Thyroid gland (tissue), 4 donors: ENCODE measurements around the gene PSMG1.

Source experiments
- POLR2A ChIP-seq, 2 donors: fragments of 450-650 bp; IDR thresholded peaks; one replicate each; pipeline ENCODE4 v1.6.1; 2017; ENCODE audit warnings: antibody characterized with exemption in 2 of 2, mild to moderate bottlenecking in 2 of 2, moderate library complexity in 1 of 2
- TF ChIP-seq, protein P1 (sequence below), 6 experiments: fragments of 200-600 bp in 3 of 6; fragments of 450-650 bp in 3 of 6; sonication (generic) in 3 of 6; IDR thresholded peaks; one replicate each; pipeline ENCODE4 v1.5.1; 2016 to 2019; ENCODE audit warnings: antibody characterized with exemption in 6 of 6, mild to moderate bottlenecking in 2 of 6, inconsistent platforms in 1 of 6, moderate library complexity in 1 of 6

DNA sequence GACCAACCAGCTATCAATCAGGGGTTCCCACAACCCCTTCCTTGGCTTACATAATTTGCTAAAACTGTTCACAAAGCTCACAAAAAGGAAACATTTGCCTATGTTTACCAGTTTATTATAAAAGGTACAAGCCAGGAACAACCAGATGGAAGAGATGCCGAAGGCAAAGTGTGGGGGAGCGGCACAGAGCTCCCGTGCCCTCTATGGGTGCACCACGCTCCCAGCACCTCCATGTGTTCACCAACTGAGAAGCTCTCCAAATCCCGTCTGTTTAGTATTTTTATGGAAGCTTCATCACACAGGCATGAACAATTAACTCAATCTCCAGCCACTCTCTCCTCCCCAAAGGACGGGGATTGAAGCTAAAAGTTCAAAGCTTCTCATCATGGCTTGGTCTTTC, 32.9 kb downstream of the PSMG1 start:
- TF ChIP-seq, protein P1, sequence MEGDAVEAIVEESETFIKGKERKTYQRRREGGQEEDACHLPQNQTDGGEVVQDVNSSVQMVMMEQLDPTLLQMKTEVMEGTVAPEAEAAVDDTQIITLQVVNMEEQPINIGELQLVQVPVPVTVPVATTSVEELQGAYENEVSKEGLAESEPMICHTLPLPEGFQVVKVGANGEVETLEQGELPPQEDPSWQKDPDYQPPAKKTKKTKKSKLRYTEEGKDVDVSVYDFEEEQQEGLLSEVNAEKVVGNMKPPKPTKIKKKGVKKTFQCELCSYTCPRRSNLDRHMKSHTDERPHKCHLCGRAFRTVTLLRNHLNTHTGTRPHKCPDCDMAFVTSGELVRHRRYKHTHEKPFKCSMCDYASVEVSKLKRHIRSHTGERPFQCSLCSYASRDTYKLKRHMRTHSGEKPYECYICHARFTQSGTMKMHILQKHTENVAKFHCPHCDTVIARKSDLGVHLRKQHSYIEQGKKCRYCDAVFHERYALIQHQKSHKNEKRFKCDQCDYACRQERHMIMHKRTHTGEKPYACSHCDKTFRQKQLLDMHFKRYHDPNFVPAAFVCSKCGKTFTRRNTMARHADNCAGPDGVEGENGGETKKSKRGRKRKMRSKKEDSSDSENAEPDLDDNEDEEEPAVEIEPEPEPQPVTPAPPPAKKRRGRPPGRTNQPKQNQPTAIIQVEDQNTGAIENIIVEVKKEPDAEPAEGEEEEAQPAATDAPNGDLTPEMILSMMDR (IDR thresholded peaks at IDR 0.05): no peak
- TF ChIP-seq POLR2A (IDR thresholded peaks at IDR 0.05): no peak
